Fibroblast of the conjunctiva (primary cell): ENCODE data around the gene RPL39L.

Experiments
- DNase-seq: peaks from one replicate; pipeline ENCODE4 v3.0.0-alpha.2; 2010; ENCODE audit warnings: low read depth

The RPL39L gene

DNA sequence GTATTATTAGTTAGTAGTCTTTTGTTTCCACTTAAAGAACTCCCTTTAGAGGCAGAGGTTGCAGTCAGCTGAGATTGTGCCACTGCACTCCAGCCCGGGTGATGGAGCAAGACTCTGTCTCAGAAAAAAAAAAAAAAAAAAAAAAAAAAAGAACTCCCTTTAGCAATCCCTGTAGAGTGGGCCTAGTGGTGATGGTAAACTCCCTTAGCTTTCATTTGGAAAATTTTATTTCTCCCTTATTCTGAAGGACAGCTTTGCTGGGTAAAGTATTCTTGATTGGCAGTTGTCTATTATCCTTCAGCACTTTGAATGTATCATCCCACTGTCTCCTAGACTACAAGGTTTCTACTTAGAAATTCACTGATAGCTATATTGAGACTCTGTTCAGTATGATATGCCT is 46.0 kb downstream of the RPL39L start:
- DNase-seq = no peak

DNA sequence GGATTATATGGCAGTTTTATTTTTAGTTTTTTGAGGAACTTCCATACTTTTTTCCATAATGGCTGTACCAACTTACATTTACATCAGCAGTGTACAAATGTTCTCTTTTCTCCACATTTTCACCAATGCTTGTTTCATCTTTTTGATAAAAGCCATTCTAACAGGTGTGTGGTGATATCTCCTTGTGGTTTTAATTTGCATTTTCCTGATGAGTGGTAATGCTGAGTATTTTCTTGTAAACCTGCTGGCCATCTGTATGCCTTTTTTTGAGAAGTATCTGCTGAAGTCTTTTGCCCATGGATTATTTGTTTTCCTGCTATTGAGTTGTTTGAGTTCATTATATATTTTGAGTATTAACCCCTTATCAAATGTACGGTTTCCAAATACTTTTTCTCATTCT is 50.6 kb downstream of the RPL39L start:
- no peak for DNase-seq

DNA sequence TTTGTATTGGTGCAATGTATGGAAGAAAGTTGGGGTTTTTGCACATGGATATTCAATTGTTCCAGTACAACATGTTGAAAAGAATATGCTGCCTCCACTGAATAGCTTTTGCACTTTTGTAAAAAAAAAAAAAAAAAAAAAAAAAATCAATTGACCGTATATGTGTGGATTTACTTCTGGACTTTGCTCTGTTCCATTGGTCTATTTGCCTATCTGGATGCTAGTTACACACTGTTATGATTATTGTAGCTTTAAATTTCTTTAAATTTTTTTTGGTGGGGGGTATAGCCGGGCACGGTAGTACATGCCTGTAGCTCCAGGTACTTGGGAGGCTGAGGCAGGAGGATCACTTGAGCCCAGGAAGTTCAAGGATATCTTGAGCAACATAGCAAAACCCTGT is 52.5 kb downstream of the RPL39L start:
- no peak for DNase-seq

DNA sequence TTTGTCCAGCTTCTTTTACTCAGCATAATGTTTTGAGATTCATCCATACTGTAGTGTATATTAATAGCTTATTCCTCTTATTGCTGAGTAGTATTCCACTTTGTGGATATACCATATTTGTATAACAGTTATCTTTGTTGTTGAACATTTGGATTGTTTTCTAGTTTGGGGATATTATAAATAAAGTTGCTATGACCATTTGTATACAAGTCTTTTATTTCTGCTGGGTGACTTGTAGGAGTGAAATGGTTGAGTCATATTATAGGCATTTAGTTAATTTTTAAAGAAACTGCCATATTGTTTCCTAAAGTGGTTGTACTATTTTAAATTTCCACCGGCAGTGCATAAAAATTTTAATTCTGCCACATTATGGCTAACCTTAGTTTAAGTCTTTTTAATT is 53.4 kb downstream of the RPL39L start:
- DNase-seq = no peak

DNA sequence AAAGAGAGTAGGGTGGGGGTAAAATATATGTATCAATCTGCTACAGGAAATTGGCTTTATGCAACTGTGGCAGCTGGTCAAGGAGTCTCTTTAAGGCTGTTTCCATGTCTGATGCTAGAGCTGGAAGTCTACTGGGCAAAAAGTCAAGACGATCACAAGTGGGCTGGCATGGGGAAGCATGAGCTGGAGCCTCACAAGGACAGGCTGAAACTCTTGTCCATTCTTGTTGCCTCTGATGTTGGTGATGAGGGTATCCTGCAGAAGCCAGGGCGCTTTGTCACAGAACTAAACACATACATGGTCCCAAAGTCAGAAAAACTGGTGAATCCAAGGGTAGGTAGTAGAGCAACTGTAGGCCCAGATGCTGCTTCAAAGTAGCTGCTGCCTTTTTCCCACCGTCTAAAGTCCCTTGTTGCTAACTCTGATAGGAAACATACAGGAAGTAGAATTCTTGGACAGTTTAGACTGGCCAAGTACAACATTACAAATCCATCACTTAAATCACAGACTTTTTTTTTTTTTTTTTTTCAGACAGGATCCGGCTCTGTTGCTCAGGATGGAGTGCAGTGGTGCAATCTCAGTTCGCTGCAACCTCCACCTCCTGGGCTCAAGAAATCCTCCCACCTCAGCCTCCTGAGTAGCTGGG is 54.2 kb downstream of the RPL39L start:
- DNase-seq = no peak

DNA sequence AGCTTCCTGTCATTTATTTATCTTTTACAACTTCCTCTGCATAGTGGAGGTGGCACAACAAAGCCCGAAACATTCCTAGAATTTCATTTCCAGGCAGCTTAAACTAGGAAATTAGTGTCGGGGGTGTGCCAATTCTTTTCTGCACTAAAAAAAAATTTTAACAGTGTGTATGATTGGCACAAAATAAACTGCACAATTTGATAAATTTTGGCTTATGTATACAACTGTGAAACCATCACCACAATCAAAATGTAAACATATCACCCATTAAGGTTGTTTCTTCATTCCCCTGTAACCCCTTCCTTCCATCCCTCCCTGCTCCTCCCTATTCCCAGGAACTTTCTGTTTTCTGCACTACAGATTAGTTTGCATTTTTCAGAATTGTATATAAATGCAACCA is 54.7 kb downstream of the RPL39L start:
- no peak for DNase-seq

DNA sequence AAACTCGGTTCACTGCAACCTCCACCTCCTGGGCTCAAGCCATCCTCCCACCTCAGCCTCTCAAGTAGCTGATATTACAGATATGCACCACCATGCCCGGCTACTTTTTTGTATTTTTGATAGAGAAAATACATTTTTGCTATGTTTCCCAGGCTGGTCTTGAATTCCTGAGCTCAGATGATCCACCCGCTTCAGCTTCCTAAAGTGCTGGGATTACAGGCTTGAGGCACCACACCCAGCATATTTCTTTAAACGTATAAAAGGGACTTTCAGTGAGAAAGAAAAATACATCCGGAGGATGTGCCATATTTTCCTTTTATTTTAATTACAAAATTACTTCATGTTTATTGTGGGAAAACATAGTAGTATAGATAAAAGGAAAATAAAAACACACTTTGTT is 55.2 kb downstream of the RPL39L start:
- no peak for DNase-seq

DNA sequence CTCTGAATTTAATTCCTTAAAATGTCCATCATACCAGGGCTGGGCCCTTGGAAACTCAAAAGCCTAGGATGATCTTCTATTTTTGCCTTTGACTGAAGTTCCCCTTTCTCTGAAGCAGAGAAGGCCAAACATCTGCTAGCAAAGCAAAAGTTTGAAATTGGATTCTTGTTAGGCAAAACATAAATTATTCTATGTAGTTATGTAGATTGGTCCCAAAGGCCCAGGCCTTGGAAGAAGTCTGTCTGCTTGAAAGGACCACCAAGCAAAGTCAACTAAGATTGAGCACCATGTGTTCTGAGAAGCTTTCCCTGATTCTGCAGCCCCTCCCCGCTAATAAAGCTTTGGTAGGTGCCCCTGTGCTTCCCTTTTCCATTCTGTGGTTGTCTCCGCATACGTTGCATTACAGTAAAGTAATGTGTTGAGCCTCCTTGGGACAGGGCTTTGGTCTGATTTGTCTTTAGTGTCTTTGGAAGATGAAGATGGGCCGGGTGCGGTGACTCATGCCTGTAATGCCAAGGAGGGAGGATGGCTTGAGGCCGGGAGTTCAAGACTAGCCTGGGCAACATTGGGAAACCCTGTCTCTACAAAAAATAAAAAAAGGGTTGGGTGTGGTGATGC is 56.4 kb downstream of the RPL39L start:
- no peak for DNase-seq

DNA sequence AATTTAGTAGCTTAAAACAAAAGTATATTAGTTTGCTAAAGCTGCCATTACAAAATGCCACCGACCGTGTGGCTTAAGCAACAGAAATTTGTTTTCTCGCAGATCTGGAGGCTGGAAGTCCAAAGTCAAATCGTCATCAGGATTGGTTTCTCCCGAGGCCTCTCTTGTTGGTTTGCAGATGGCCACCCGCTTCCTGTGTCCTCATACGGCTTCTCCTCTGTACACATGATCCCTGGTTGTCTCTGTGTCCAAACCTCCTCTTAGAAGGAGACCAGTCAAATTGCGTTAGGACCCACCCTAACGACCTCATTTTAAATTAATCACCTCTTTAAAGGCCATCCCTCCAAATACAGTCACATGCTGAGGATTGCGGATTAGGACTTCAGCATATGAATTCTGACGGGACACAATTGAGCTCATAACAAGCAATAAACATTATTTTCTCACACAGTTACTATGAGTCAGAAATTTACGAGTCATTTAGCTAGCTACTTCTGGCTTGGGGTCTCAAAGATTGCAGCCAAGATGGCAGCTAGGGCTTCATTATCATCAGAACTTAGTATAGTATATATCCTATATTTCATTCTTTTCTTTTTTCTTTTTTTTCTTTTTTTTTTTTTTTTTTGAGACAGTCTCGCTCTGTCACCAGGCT is 58.4 kb downstream of the RPL39L start:
- DNase-seq = no peak

DNA sequence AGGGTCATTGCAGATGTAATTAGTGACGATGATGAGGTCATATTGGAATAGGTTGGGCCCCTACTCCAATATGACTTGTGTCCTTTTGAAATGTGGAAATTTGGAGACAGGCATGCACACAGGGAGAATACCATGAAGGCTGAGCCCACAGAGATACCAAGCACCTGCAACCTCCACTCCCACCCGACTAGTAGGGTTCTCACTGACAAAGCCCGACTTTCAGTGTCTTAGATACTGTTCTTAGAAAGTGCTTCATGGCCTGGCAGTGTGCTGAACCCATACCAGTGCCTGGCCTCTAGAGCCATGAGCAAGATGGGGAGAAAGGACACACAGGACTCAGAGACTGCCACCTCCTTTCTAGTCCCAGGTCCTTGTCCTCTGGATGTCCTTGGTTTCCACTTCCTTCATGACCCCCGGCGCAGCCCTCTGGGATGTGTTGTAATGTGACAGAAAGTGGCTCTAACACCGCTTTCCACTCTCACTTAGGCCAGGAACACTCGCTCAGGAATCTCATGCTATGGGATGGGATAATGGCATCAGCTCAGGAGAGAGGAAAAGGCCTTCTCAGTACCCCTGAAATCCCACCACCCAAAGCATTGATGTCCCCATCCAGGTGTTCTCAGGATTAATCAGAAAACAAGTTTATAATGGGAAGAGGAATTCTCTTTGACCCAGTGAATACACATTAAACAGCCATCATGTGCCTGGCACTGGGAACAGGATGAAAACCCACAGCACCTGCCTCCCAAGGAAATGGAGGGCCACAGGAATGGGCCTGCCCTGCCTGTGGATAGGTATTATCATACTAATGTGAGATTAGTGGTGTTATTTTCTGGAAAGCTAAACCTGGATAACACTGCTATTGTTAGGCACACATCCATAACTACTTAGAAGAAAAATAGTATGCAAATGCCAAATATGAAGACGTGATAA is 59.9 kb downstream of the RPL39L start:
- no peak for DNase-seq

DNA sequence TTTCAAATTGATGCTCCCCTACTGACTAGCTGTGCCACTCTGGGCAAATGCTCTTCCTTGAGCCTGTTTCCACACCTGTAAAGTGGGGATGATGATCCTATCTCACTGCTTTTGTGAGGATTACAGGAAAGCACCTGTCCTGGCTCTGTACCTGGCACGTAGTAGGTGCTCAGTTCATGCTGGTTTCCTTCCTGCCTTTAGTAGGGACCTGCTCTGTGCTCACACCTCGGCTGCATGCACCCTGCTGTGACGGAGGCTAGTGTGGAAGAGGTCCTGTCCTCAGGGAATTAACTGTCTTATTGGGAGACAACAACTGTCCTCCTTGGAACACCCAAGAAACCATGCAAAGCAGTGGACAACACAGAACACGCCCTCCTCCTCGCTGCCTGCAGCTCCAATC is 61.8 kb downstream of the RPL39L start:
- no peak for DNase-seq

DNA sequence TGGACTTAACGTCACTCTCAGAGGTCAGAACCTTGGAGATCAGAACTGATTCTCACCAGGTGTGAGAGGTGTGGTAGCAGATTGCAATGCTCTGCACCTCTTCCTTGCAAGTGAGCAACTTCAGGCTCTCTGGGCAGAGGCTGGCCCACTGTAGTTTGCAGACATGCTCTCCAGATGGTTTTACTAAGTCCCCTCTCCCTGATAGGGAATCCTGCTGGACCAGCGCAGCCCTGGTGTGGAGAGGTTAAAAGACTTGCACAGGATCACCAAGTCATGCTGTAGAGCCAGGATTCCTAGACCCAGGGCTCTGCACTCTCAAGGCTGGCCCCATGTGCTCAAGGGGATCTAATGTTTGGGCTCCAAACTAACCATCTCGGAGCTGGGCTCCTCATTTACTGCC is 62.2 kb downstream of the RPL39L start:
- no peak for DNase-seq

DNA sequence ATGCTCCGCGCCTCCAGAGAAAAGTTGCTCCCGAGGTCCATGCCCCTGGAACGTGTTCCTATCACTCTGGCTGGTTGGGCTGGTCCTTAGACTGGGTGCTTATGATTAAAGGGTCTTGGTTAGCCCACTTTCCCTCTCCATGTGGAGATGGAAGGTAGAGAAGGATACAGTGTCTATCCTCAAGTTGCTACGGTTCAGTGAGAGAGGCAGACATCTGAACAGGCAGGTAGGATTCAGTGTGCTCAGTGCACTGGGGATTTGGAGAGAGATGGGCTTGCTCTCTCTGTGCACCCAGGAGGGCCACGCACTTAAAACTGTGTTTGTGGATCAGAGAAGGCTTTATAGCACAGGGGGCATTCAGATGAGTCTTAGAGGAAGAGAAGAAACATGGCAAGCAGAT is 63.0 kb downstream of the RPL39L start:
- no peak for DNase-seq

DNA sequence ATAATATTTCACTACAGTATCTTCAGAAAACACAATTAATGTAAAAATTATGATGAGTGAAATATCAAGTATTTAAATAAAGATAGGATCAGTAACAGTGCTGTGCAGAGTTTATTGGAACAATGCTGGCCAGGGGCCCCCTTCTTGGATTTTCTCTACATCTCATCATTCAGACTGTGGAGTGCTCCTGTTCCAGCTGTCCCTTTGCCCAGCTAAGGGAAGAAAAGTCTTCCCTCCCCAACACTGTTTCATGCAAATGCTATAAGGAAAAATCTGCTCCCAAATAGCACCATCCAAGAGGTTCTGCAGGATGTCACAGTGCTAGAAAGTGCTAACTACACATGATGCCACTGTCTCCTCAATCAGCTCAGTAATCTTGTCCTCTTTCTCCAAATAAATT is 64.5 kb downstream of the RPL39L start:
- no peak for DNase-seq

DNA sequence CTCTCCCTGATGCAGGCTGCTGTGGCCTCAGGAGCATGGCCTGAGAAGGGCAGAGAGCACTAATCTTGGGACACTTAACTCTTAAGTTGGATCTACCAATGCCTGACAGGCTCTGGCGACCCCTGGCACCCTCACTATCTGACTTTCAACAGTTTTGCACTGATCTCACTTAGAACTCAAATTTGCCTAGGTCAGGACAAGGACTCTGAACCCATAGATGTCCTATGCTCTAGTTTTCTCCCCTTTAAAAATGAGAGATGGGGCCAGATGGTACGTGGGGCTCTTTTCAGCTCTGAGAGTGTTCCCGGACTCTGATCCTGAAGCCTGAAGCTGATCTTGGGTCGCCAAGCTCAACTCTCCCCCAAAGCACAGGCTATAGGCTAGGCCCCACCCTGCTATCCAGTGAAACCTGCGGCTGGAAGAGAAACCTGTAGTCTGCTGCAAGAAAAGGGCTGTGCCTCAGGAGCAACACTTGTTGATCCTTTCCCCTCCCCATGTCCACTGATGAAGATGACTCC is 65.7 kb downstream of the RPL39L start:
- no peak for DNase-seq

DNA sequence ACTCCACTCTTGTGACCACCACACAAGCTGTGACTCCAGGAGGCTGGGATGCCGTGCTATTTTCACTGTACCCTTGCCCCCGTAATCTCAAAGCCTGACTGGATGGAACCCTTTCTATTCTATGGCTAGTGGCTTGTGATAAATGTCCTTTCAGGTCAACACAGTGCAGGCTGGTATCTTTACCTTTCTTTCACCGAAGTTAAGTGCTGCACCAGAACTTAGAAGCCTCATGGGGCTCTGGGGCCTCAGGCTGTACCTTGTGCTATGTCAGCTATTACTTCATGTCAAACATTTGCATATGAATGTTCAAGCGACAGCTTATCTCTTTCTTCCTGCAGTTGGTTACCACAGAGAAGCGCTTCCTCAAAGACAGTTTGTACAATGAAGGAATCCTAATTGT is 66.8 kb downstream of the RPL39L start:
- no peak for DNase-seq

DNA sequence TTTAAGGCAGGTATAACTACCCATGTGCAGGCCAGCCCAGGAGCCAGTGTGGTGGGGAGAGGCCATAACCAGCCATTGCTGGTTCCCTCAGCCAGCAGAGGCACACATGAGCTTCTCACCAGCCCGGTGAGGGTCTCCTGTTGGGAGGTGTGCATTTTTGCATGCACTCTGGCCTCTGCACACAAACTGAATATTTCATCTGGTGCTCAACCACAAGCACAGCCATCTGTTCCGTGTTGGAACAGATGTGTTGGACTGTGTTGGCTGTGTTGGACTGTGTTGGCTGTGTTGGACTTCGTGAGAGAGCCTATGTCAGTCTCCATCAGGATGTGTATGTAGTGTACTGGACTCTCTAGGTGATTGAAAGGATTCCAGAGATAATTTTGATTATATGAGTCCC is 67.2 kb downstream of the RPL39L start:
- DNase-seq = no peak
